ENCODE measurements around the gene PNMA3. TPM values are rescaled to one million over a fixed set of nuclear protein-coding genes. Genes with fewer than 3 reads are reported as not detected.

PNMA3 gene, protein sequence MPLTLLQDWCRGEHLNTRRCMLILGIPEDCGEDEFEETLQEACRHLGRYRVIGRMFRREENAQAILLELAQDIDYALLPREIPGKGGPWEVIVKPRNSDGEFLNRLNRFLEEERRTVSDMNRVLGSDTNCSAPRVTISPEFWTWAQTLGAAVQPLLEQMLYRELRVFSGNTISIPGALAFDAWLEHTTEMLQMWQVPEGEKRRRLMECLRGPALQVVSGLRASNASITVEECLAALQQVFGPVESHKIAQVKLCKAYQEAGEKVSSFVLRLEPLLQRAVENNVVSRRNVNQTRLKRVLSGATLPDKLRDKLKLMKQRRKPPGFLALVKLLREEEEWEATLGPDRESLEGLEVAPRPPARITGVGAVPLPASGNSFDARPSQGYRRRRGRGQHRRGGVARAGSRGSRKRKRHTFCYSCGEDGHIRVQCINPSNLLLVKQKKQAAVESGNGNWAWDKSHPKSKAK
- total RNA-seq (2012; rRNA removed) = not detected in 2 replicates
- polyA plus RNA-seq (2012; rRNA removed) = 0.03 TPM in 1 of 2 replicates, not detected in the other
- not detected in 2 replicates for polyA plus RNA-seq (2012; cell fraction: cytosol; rRNA removed)
- 0.22 and 0.23 TPM in 2 replicates for polyA plus RNA-seq (2012; cell fraction: nucleus; rRNA removed; ENCODE audit: low replicate concordance)
- not detected for Bru-seq, nascent RNA
- BruChase-seq, experiment 1, labeled RNA remaining after a 6-hour chase = percentile 12 among the genes with signal in this experiment
- BruChase-seq, experiment 2, labeled RNA remaining after a 2-hour chase = percentile 13 among the genes with signal in this experiment
- long read RNA-seq = 0 reads

DNA sequence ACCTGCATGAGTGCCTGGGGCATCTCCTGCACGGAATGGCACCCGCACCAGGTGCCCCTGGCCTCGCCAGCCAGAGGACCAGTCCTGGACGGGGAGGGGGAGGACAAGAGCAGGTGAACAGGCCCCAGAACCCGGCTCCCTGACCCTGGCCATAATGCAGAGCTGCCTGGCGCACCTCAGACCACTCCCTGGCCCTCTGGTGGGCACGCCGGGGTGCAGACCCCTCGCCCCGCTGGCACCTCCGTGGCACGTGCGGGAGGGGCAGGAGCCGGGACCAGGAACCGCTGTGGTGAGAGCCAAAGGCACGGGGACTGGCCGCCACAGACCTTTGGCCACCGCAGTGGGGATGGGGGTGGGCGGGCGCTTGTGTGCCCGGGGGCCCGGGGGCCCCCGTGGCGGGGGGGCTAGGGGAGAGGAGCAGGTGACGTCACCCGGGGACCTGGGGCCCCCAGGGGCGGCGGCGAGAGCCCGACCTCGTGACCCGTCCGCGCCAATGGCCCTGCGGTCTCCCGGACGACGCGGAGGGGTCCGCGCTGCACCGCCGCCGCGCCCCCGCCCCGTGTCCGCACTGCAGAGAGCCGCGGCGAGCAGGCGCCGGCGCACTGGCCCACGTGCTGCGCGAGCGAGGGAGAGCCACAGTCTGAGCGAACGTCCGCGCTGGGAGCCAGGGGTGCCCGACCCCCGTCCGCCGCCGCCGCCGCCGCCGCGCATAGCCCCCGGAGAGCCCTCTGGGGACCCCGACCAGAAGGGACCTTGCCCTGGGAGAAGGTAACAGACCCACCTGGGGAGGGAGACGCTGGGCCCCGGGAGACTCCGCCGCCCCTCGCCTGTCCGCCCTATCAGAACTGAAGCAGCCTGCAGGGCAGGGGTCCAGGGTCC is at the start of gene PNMA3:
Gene PNMA3 (plus strand): TSS at position 600 of the 879 bp plus-strand sequence. CDS start 586 bp downstream, outside the sequence.
- Histone ChIP-seq H3K4me1 (ENCODE audit: control insufficient read depth, insufficient read depth, low read length) (no peaks in the 10 kb centered on the region), H3K79me1 (ENCODE audit: low read depth in 1 of 2, low read length in 2 of 2) (no peaks in the 10 kb centered on the region), H3K56ac (ENCODE audit: extremely low read depth, insufficient read depth, low read length) (no peak within 1 kb of the TSS), H3K9me3 (ENCODE audit: control insufficient read depth, insufficient read depth, low read length) (peaks cover 4% of the 10 kb centered on the region; the same call in 1 of the 2 replicates), H3K4ac (ENCODE audit: low read depth, low read length) (no peak within 1 kb of the TSS), H3K23ac (ENCODE audit: low read depth, low read length) (no peak within 1 kb of the TSS), H2AFZ (replicated peaks; ENCODE audit: low read length, poor library complexity) (peak within 1 kb of the TSS; percentile 32), H4K5ac (ENCODE audit: low read depth, low read length) (no peak within 1 kb of the TSS), H3K27me3 (ENCODE audit: control insufficient read depth, insufficient read depth, low read length) (peaks cover 20% of the 10 kb centered on the region), H3K27ac (ENCODE audit: insufficient read depth, low read length) (no peak within 1 kb of the TSS), H4K91ac (ENCODE audit: insufficient read depth, low read depth, low read length) (no peak within 1 kb of the TSS), H3K4me2 (ENCODE audit: low read depth, low read length) (no peak within 1 kb of the TSS), H4K8ac (ENCODE audit: low read depth in 2 of 2, low read length in 2 of 2) (no peak within 1 kb of the TSS), H2AK5ac (ENCODE audit: low read depth, low read length) (no peak within 1 kb of the TSS), H2BK20ac (ENCODE audit: low read depth, low read length) (no peak within 1 kb of the TSS), H2BK120ac (ENCODE audit: low read depth, low read length) (no peak within 1 kb of the TSS), H4K20me1 (ENCODE audit: insufficient read depth, low read length) (no peaks in the 10 kb centered on the region), H3K36me3 (ENCODE audit: control insufficient read depth, insufficient read depth, low read length) (no peaks in the 10 kb centered on the region), H2AK9ac (replicated peaks; ENCODE audit: low read depth, low read length, poor library complexity) (peak within 1 kb of the TSS; percentile 24), H3K9ac (ENCODE audit: low read depth, low read length) (no peak within 1 kb of the TSS), H2BK15ac (ENCODE audit: low read depth, low read length) (no peak within 1 kb of the TSS), H3K9me1 (ENCODE audit: insufficient read depth, low read length) (no peaks in the 10 kb centered on the region), H2BK5ac (ENCODE audit: low read depth, low read length, poor library complexity, severe bottlenecking) (no peak within 1 kb of the TSS), H3K14ac (replicated peaks; ENCODE audit: low read depth, low read length) (no peak within 1 kb of the TSS), H3K18ac (ENCODE audit: low read depth, low read length) (no peak within 1 kb of the TSS), H3K4me3 (ENCODE audit: insufficient read depth, low read depth, low read length) (no peak within 1 kb of the TSS)
- TF ChIP-seq BHLHE40 (IDR thresholded peaks at IDR 0.05; ENCODE audit: low read depth, low read length) = no peak
- no peak for TF ChIP-seq SMC3 (IDR thresholded peaks at IDR 0.05; ENCODE audit: low read depth, low read length)
- TF ChIP-seq, protein P1, sequence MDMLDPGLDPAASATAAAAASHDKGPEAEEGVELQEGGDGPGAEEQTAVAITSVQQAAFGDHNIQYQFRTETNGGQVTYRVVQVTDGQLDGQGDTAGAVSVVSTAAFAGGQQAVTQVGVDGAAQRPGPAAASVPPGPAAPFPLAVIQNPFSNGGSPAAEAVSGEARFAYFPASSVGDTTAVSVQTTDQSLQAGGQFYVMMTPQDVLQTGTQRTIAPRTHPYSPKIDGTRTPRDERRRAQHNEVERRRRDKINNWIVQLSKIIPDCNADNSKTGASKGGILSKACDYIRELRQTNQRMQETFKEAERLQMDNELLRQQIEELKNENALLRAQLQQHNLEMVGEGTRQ (IDR thresholded peaks at IDR 0.05; ENCODE audit: low read depth, low read length) = peak; percentile 56; the same call in 1 of the 2 replicates
- DNase-seq (no peak), ATAC-seq (ENCODE audit: low read depth) (peak; percentile 56; the same call in 1 of the 2 replicates)
- 49% methylated on average over 20 of the region's 80 CpGs; no CpG with 5 or more reads in 1 of the 2 experiments for WGBS, 2 experiments (ENCODE audit: extremely low coverage in 2 of 2, insufficient read length in 1 of 2)
- intact Hi-C loops (cut with micrococcal nuclease) = no loop called here
- dilution Hi-C loops (cut with HindIII; ENCODE audit: low sequenced_read_pairs, unreplicated experiment) = no loop called here
- ChIA-PET POLR2A (ENCODE audit: unreplicated experiment) (no interaction called here), CTCF (no interaction called here)
- no TSS peak for BruUV-seq (replicated peaks)
- in situ Hi-C loops (cut with MboI; ENCODE audit: low sequenced_read_pairs) = no loop called here
